HepG2 (cell line): ENCODE measurements around the gene TLE2. TPM values are rescaled to one million over a fixed set of nuclear protein-coding genes. Genes with fewer than 3 reads are reported as not detected.

Source experiments
- CENPT ChIP-seq: sonication (generic); formaldehyde crosslinking; IDR thresholded peaks from 2 replicates; pipeline ENCODE4 v1.8.0; 2022; ENCODE audit warnings: low read depth, mild to moderate bottlenecking, moderate library complexity, missing genetic modification reagents
- HNRNPLL ChIP-seq: fragments of 200-400 bp; formaldehyde crosslinking; IDR thresholded peaks from 2 replicates; pipeline ENCODE4 v1.6.1; 2017; ENCODE audit warnings: mild to moderate bottlenecking, low read depth, low read length; ENCODE audit not compliant: poor library complexity, severe bottlenecking
- HNRNPUL1 ChIP-seq: fragments of 200-400 bp; formaldehyde crosslinking; IDR thresholded peaks from 2 replicates; pipeline ENCODE4 v1.6.1; 2017; ENCODE audit warnings: low read depth, mild to moderate bottlenecking, low read length, moderate library complexity
- KDM1A ChIP-seq: IDR thresholded peaks from 2 replicates; pipeline ENCODE4 v1.6.1; 2016; ENCODE audit warnings: missing compliant biosample characterization
- MYC ChIP-seq: sonication (generic); formaldehyde crosslinking; IDR thresholded peaks from 2 replicates; pipeline ENCODE4 v1.9.0; 2021; ENCODE audit warnings: missing genetic modification reagents, borderline replicate concordance
- PAF1 ChIP-seq: IDR thresholded peaks from 2 replicates; pipeline ENCODE4 v1.6.1; 2016; ENCODE audit warnings: missing genetic modification reagents, missing compliant biosample characterization
- PHF8 ChIP-seq: sonication (generic); formaldehyde crosslinking; IDR thresholded peaks from 2 replicates; pipeline ENCODE4 v1.5.0; 2020; ENCODE audit warnings: missing genetic modification reagents
- TOE1 ChIP-seq: sonication (generic); formaldehyde crosslinking; IDR thresholded peaks from 2 replicates; pipeline ENCODE4 v1.4.0; 2020; ENCODE audit warnings: mild to moderate bottlenecking, missing genetic modification reagents
- ZNF562 ChIP-seq: sonication (generic); formaldehyde crosslinking; IDR thresholded peaks from 2 replicates; pipeline ENCODE4 v1.8.0; 2022; ENCODE audit warnings: missing genetic modification reagents, borderline replicate concordance
- ZNF737 ChIP-seq: sonication (generic); formaldehyde crosslinking; IDR thresholded peaks from 2 replicates; pipeline ENCODE4 v1.5.0; 2020; ENCODE audit warnings: missing genetic modification reagents, mild to moderate bottlenecking, borderline replicate concordance
- polyA plus RNA-seq, 8 experiments: library from polyadenylated mRNA; depleted of rRNA in 3 of 8; stranded (reverse) in 7 of 8; unstranded in 1 of 8; fragments of >200 nt; fragmentation: Illumina TruSeq in 4 of 8; extraction: Trizol in 4 of 8; gene quantifications; 2 replicates each; pipeline versions ENCODE4 v1.2.1 to v1.2.3, GENCODE V29; 2011 to 2016; ENCODE audit warnings: low read depth in 4 of 8, missing spikeins in 1 of 8, mixed read lengths in 1 of 8; ENCODE audit not compliant: insufficient read depth in 1 of 8
- total RNA-seq, 5 experiments: library from RNA; depleted of rRNA; stranded (reverse); fragments of >200 nt; fragmentation: Illumina TruSeq; extraction: Trizol; gene quantifications; 2 replicates each; pipeline ENCODE4 v1.2.3, GENCODE V29; 2016; ENCODE audit warnings: low read depth in 1 of 5
- TF ChIP-seq, protein P1 (sequence below): IDR thresholded peaks from 2 replicates; pipeline ENCODE4 v1.4.0; 2020; ENCODE audit warnings: mild to moderate bottlenecking, missing genetic modification reagents
- TF ChIP-seq, protein P2 (sequence below): sonication (generic); formaldehyde crosslinking; IDR thresholded peaks from 2 replicates; pipeline ENCODE4 v1.5.0; 2020; ENCODE audit warnings: mild to moderate bottlenecking, missing genetic modification reagents, borderline replicate concordance
- TF ChIP-seq, protein P3 (sequence below): sonication (generic); formaldehyde crosslinking; IDR thresholded peaks from 2 replicates; pipeline ENCODE4 v1.4.0; 2020; ENCODE audit warnings: missing genetic modification reagents, borderline replicate concordance
- TF ChIP-seq, protein P4 (sequence below): sonication (generic); formaldehyde crosslinking; IDR thresholded peaks from 2 replicates; pipeline ENCODE4 v1.4.0; 2020; ENCODE audit warnings: mild to moderate bottlenecking, missing genetic modification reagents
- TF ChIP-seq, protein P5 (sequence below): sonication (generic); formaldehyde crosslinking; IDR thresholded peaks from 2 replicates; pipeline ENCODE4 v1.4.0; 2020; ENCODE audit warnings: low read depth, mild to moderate bottlenecking, missing genetic modification reagents
- TF ChIP-seq, protein P6 (sequence below): sonication (generic); formaldehyde crosslinking; IDR thresholded peaks from 2 replicates; pipeline ENCODE4 v1.5.1; 2020; ENCODE audit warnings: mild to moderate bottlenecking, missing genetic modification reagents, borderline replicate concordance

Gene TLE2
- total and polyA plus RNA-seq, 2 of the 13 experiments (the other 11 are each of a cell fraction or from before 2014, with no cell fraction given) = 0.07 to 0.81 TPM

DNA sequence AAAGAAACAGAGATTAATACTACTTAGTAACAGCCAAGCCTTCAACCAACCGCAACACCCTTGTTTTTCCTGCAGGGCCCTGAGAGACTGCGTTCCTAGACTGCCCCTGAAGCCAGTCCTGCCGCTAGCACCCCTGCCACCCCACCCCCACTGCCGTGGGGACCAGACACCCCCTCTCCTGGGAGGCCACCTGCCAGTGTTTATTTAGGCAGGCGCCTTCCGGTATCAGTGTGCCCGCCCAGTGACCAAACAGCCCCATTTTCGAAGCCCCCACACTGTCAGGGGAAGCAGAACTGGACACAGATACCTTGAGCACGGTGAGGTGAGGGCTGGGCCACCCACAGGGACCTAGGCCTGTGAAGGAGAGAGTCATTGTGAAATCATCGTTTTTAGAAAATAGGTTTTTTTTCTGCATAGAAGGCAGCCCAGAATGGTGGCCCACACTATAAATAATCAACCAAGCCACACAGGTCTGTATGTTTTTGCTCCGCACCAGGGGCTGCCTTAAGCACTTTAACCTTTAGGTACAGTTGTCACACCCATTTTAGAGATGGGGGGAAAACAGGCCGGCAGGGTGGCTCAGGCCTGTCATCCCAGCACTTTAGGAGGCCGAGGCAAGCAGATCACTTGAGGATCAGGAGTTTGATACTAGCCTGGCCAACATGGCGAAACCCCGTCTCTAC lies 36.7 kb upstream of the TLE2 start (continued):
- TF ChIP-seq KDM1A (CRISPR knock-in tag) (no peak), HNRNPUL1 (no peak), PHF8 (CRISPR knock-in tag) (peak; percentile 25), ZNF737 (CRISPR knock-in tag) (no peak), TOE1 (CRISPR knock-in tag) (no peak), CENPT (CRISPR knock-in tag) (no peak), ZNF562 (CRISPR knock-in tag) (no peak), PAF1 (CRISPR knock-in tag) (no peak), HNRNPLL (no peak), MYC (peak; percentile 63; the same call in 1 of the 2 replicates)
- TF ChIP-seq, protein P1, sequence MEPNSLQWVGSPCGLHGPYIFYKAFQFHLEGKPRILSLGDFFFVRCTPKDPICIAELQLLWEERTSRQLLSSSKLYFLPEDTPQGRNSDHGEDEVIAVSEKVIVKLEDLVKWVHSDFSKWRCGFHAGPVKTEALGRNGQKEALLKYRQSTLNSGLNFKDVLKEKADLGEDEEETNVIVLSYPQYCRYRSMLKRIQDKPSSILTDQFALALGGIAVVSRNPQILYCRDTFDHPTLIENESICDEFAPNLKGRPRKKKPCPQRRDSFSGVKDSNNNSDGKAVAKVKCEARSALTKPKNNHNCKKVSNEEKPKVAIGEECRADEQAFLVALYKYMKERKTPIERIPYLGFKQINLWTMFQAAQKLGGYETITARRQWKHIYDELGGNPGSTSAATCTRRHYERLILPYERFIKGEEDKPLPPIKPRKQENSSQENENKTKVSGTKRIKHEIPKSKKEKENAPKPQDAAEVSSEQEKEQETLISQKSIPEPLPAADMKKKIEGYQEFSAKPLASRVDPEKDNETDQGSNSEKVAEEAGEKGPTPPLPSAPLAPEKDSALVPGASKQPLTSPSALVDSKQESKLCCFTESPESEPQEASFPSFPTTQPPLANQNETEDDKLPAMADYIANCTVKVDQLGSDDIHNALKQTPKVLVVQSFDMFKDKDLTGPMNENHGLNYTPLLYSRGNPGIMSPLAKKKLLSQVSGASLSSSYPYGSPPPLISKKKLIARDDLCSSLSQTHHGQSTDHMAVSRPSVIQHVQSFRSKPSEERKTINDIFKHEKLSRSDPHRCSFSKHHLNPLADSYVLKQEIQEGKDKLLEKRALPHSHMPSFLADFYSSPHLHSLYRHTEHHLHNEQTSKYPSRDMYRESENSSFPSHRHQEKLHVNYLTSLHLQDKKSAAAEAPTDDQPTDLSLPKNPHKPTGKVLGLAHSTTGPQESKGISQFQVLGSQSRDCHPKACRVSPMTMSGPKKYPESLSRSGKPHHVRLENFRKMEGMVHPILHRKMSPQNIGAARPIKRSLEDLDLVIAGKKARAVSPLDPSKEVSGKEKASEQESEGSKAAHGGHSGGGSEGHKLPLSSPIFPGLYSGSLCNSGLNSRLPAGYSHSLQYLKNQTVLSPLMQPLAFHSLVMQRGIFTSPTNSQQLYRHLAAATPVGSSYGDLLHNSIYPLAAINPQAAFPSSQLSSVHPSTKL = peak; percentile 69
- TF ChIP-seq, protein P2, sequence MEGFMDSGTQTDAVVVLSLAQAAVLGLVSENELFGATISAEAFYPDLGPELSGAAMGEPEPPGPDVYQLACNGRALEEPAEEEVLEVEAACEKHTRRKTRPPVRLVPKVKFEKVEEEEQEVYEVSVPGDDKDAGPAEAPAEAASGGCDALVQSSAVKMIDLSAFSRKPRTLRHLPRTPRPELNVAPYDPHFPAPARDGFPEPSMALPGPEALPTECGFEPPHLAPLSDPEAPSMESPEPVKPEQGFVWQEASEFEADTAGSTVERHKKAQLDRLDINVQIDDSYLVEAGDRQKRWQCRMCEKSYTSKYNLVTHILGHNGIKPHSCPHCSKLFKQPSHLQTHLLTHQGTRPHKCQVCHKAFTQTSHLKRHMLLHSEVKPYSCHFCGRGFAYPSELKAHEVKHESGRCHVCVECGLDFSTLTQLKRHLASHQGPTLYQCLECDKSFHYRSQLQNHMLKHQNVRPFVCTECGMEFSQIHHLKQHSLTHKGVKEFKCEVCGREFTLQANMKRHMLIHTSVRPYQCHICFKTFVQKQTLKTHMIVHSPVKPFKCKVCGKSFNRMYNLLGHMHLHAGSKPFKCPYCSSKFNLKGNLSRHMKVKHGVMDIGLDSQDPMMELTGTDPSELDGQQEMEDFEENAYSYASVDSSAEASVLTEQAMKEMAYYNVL (CRISPR knock-in tag) = peak; percentile 72; the same call in 1 of the 2 replicates
- TF ChIP-seq, protein P3, sequence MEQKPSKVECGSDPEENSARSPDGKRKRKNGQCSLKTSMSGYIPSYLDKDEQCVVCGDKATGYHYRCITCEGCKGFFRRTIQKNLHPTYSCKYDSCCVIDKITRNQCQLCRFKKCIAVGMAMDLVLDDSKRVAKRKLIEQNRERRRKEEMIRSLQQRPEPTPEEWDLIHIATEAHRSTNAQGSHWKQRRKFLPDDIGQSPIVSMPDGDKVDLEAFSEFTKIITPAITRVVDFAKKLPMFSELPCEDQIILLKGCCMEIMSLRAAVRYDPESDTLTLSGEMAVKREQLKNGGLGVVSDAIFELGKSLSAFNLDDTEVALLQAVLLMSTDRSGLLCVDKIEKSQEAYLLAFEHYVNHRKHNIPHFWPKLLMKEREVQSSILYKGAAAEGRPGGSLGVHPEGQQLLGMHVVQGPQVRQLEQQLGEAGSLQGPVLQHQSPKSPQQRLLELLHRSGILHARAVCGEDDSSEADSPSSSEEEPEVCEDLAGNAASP (CRISPR knock-in tag) = peak; percentile 59; the same call in 1 of the 2 replicates
- TF ChIP-seq, protein P4, sequence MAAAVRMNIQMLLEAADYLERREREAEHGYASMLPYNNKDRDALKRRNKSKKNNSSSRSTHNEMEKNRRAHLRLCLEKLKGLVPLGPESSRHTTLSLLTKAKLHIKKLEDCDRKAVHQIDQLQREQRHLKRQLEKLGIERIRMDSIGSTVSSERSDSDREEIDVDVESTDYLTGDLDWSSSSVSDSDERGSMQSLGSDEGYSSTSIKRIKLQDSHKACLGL (CRISPR knock-in tag) = 0 out of 2 replicates have a peak, but pooled peaks have one; percentile 38
- TF ChIP-seq, protein P5, sequence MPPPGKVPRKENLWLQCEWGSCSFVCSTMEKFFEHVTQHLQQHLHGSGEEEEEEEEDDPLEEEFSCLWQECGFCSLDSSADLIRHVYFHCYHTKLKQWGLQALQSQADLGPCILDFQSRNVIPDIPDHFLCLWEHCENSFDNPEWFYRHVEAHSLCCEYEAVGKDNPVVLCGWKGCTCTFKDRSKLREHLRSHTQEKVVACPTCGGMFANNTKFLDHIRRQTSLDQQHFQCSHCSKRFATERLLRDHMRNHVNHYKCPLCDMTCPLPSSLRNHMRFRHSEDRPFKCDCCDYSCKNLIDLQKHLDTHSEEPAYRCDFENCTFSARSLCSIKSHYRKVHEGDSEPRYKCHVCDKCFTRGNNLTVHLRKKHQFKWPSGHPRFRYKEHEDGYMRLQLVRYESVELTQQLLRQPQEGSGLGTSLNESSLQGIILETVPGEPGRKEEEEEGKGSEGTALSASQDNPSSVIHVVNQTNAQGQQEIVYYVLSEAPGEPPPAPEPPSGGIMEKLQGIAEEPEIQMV (CRISPR knock-in tag) = peak; percentile 70; the same call in 1 of the 2 replicates
- TF ChIP-seq, protein P6, sequence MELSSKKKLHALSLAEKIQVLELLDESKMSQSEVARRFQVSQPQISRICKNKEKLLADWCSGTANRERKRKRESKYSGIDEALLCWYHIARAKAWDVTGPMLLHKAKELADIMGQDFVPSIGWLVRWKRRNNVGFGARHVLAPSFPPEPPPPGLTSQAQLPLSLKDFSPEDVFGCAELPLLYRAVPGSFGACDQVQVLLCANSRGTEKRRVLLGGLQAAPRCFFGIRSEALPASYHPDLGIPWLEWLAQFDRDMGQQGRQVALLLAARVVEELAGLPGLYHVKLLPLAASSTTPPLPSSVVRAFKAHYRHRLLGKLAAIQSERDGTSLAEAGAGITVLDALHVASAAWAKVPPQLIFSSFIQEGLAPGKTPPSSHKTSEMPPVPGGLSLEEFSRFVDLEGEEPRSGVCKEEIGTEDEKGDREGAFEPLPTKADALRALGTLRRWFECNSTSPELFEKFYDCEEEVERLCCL (CRISPR knock-in tag) = no peak
